Measurements from ENCODE around the gene FFAR4. TPM values are rescaled to one million over a fixed set of nuclear protein-coding genes. Genes with fewer than 3 reads are reported as not detected.

FFAR4 gene
- total RNA-seq, 1 donor from 2014 or later: 0.04 TPM

DNA sequence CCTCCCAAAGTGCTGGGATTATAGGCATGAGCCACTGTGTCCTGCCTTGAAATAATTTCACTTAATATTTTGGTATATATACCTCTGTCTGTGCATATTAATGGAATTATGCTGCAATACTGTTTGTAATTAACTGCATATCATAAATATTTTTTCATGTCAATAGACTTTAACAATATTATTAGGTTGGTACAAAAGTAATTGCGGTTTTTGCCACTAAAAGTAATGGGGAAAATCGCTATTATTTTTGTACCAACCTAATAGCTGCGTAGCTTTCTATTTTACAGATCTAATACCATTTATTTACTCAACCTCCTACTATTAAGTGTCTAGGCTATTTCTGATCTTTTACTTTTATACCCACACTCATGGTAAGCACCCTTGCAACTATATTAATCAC lies 42.0 kb downstream of the FFAR4 start:
- H3K36me3 Mint-ChIP-seq: no peaks in the 10 kb centered on the region
- H3K9me3 ChIP-seq (ENCODE audit: low read depth): no peaks in the 10 kb centered on the region
- H3K27me3 ChIP-seq: peaks cover 32% of the 10 kb centered on the region
- H3K4me2 ChIP-seq: no peak overlapping the region
- H3K4me1 ChIP-seq: no peaks in the 10 kb centered on the region
- H4K20me1 ChIP-seq (ENCODE audit: low read depth): no peaks in the 10 kb centered on the region
- H3F3A ChIP-seq (ENCODE audit: low read depth): no peaks in the 10 kb centered on the region
- H3K4me1 Mint-ChIP-seq: peaks cover 9% of the 10 kb centered on the region
- no peak overlapping the region for H3K9ac ChIP-seq
- no peak overlapping the region for H2AFZ ChIP-seq (replicated peaks)
- TF ChIP-seq, protein P1, sequence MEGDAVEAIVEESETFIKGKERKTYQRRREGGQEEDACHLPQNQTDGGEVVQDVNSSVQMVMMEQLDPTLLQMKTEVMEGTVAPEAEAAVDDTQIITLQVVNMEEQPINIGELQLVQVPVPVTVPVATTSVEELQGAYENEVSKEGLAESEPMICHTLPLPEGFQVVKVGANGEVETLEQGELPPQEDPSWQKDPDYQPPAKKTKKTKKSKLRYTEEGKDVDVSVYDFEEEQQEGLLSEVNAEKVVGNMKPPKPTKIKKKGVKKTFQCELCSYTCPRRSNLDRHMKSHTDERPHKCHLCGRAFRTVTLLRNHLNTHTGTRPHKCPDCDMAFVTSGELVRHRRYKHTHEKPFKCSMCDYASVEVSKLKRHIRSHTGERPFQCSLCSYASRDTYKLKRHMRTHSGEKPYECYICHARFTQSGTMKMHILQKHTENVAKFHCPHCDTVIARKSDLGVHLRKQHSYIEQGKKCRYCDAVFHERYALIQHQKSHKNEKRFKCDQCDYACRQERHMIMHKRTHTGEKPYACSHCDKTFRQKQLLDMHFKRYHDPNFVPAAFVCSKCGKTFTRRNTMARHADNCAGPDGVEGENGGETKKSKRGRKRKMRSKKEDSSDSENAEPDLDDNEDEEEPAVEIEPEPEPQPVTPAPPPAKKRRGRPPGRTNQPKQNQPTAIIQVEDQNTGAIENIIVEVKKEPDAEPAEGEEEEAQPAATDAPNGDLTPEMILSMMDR (IDR thresholded peaks at IDR 0.05): no peak
- no peak for TF ChIP-seq EZH2 (IDR thresholded peaks at IDR 0.05)
- no peak for TF ChIP-seq EZH2phosphoT487 (IDR thresholded peaks at IDR 0.05)
- no peak overlapping the region for H3K27ac ChIP-seq
- no peaks in the 10 kb centered on the region for H3K36me3 ChIP-seq
- H3K79me2 ChIP-seq (ENCODE audit: low read depth): no peaks in the 10 kb centered on the region
- H3K27me3 Mint-ChIP-seq (ENCODE audit: insufficient read depth, low read depth): peaks cover 17% of the 10 kb centered on the region
- H3K9me3 Mint-ChIP-seq: peaks cover 2% of the 10 kb centered on the region
- DNase-seq (ENCODE audit: low spot score): no peak
- H3K27ac Mint-ChIP-seq: no peak overlapping the region
- no peak overlapping the region for H3K4me3 ChIP-seq
- H3K4me3 Mint-ChIP-seq: no peak overlapping the region

DNA sequence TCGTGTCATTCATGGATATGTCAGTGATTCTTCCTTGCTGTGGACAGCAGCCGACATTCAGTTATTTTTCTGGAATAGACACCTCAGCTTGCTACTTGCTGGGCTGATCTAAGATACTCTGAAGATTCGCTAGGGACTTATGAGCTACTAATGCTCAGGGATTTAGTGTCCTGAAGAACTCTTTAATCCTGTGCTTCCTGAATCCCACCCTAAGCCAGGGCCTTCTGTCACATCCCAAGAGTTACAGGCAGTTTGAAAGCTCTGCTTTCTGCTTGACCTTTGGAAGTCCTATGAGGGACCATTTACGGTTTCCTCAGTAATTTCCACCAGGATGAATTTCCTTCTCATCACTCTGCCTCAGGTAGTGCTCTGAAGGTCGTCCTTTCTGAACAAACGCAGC lies 45.8 kb downstream of the FFAR4 start, which contains the start of gene PDE6C:
Gene PDE6C (plus strand): TSS at position 227 of the 400 bp plus-strand sequence. CDS start 189 bp downstream, outside the sequence.
- Histone ChIP-seq H3K27me3 (no peaks in the 10 kb centered on the region), H3F3A (ENCODE audit: low read depth) (no peaks in the 10 kb centered on the region), H3K79me2 (ENCODE audit: low read depth) (no peaks in the 10 kb centered on the region), H3K9ac (no peak within 1 kb of the TSS), H3K9me3 (ENCODE audit: low read depth) (no peaks in the 10 kb centered on the region), H3K4me2 (no peak within 1 kb of the TSS), H4K20me1 (ENCODE audit: low read depth) (no peaks in the 10 kb centered on the region), H3K27ac (no peak within 1 kb of the TSS), H3K36me3 (no peaks in the 10 kb centered on the region), H3K4me1 (peaks cover 13% of the 10 kb centered on the region), H3K4me3 (no peak within 1 kb of the TSS), H2AFZ (replicated peaks) (no peak within 1 kb of the TSS)
- Mint-ChIP-seq H3K4me3 (no peak within 1 kb of the TSS), H3K36me3 (no peaks in the 10 kb centered on the region), H3K27ac (no peak within 1 kb of the TSS), H3K27me3 (ENCODE audit: insufficient read depth, low read depth) (peaks cover 4% of the 10 kb centered on the region), H3K4me1 (peaks cover 17% of the 10 kb centered on the region), H3K9me3 (no peaks in the 10 kb centered on the region)
- TF ChIP-seq EZH2phosphoT487 (IDR thresholded peaks at IDR 0.05) (no peak), EZH2 (IDR thresholded peaks at IDR 0.05) (no peak)
- TF ChIP-seq, protein P1 (IDR thresholded peaks at IDR 0.05): no peak
- no peak for DNase-seq (ENCODE audit: low spot score)

DNA sequence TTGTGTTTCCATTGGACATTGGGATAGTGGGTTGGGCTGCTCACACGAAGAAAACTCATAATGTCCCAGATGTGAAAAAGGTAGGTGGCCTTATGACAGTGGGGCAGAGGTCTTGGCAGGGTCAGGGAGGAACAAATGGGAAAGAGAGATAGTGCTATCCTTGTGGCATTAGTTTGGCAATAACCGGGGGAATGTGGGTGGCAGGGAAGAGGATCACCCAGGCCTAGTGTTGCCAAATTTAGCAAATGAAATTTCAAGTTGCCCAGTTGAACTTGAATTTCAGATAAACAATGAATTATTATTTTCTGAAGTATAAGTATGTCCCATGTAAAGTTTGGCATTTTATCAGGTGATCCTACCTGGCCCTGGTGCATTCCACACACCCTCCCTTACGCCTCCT lies 46.7 kb downstream of the FFAR4 start:
- Histone ChIP-seq H3K27ac (no peak overlapping the region), H3K4me3 (no peak overlapping the region), H3K4me2 (no peak overlapping the region), H3K36me3 (no peaks in the 10 kb centered on the region), H3K4me1 (peaks cover 19% of the 10 kb centered on the region), H3K79me2 (ENCODE audit: low read depth) (no peaks in the 10 kb centered on the region), H3K9me3 (ENCODE audit: low read depth) (no peaks in the 10 kb centered on the region), H3K27me3 (no peaks in the 10 kb centered on the region), H3K9ac (no peak overlapping the region), H4K20me1 (ENCODE audit: low read depth) (no peaks in the 10 kb centered on the region), H3F3A (ENCODE audit: low read depth) (no peaks in the 10 kb centered on the region), H2AFZ (replicated peaks) (no peak overlapping the region)
- Mint-ChIP-seq H3K4me1 (peaks cover 24% of the 10 kb centered on the region), H3K36me3 (no peaks in the 10 kb centered on the region), H3K4me3 (no peak overlapping the region), H3K9me3 (no peaks in the 10 kb centered on the region), H3K27ac (no peak overlapping the region), H3K27me3 (ENCODE audit: insufficient read depth, low read depth) (peaks cover 4% of the 10 kb centered on the region)
- TF ChIP-seq EZH2phosphoT487 (IDR thresholded peaks at IDR 0.05) (no peak), EZH2 (IDR thresholded peaks at IDR 0.05) (no peak)
- TF ChIP-seq, protein P1 (IDR thresholded peaks at IDR 0.05): no peak
- no peak for DNase-seq (ENCODE audit: low spot score)
